ENCODE data around the gene NOXA1.
"Not testable (repeated sequence)": the region's sequence is repeated elsewhere in the genome, so short reads cannot be mapped to it uniquely, and the experiment has no call there.

Gene NOXA1

DNA sequence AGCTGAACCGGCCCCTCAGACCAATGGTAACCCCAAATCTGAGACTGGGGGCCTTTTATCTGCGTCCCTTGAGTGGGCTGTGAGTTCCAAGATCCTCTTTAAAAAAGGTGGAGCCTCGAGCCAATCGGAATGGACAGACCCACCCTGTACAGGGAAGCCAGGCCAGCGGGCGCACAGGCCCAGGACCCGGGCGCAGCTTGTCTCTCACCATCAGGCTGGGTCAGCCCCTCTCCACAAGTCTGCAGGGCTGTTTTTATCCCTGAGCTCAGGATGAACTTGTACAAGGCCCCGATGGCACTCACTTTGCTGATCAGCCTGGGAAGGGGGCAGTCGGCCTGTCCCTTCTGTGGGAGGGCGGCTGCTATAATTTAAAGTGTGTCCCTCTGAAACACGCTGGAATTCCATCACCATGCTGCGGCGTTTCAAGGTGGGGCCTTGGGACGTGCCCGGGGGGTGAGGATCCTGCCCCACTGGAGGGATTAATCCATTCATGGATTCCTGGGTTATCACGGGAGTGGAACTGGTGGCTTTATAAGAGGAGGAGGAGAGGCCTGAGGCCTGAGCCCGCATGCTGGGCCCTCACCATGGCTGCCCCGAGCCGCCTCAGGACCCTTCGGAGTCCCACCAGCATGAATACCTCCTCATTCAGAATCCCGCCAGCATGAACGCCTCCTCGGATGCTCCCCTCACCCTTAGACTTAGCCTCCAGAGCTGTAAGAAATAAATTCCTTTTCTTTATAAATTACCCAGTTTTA lies 14.4 kb upstream of the NOXA1 start:
- no peak for DNase-seq (ENCODE audit: low read depth)
- TF ChIP-seq, protein P1, sequence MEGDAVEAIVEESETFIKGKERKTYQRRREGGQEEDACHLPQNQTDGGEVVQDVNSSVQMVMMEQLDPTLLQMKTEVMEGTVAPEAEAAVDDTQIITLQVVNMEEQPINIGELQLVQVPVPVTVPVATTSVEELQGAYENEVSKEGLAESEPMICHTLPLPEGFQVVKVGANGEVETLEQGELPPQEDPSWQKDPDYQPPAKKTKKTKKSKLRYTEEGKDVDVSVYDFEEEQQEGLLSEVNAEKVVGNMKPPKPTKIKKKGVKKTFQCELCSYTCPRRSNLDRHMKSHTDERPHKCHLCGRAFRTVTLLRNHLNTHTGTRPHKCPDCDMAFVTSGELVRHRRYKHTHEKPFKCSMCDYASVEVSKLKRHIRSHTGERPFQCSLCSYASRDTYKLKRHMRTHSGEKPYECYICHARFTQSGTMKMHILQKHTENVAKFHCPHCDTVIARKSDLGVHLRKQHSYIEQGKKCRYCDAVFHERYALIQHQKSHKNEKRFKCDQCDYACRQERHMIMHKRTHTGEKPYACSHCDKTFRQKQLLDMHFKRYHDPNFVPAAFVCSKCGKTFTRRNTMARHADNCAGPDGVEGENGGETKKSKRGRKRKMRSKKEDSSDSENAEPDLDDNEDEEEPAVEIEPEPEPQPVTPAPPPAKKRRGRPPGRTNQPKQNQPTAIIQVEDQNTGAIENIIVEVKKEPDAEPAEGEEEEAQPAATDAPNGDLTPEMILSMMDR (IDR thresholded peaks at IDR 0.05; ENCODE audit: insufficient read depth, low read depth, low read length, missing control alignments), result no peak
- H3K4me3 ChIP-seq (ENCODE audit: low read depth, low read length), result no peak overlapping the region

DNA sequence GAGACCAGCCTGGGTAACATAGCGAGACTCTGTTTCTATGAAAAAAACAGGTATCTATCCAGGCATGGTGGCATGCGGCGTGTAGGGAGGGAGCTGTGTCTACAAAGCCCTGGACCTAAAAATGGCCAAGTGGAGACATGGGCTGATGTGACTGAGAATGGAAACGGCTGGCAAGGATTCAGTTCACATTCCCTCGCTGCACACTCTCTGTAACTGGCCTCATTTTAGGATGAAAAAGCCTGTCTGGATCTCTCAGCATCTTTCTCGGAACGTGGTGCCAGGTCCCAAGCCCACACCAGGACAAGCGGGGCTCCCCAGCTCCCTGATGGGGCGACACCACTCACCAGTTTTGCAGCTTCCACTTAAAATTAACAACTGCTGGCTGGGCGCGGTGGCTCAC lies 13.7 kb upstream of the NOXA1 start:
- H3K4me3 ChIP-seq (ENCODE audit: low read depth, low read length), result no peak overlapping the region
- DNase-seq (ENCODE audit: low read depth), result no peak
- TF ChIP-seq, protein P1 (IDR thresholded peaks at IDR 0.05; ENCODE audit: insufficient read depth, low read depth, low read length, missing control alignments), result no peak

DNA sequence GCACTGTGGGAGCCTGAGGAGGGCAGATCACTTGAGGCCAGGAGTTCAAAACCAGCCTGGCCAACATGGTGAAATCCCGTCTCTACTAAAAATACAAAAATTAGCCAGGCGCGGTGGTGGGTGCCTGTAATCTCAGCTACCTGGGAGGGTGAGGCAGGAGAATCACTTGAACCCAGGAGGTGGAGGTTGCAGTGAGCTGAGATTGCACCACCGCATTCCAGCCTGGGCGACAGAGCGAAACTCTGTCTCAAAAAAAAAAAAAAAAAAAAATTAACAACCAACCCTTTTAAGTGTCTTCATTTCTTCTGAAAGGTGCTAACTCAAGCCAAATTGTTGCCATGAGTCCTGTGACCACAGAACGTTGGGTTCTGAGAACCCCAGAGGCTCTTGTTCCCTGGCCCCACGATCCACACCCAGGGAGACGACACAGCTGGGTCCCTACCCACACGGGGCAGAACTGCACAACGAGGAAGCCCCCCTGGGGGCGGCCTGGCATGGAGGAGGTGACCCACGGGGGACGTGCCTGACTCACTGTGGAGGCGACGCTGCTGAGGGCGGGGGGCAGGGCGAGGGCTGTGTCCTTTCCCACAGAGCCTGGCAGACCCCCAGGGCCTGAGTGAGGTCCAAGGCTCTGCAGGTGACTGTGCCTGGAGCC lies 12.8 kb upstream of the NOXA1 start:
- not testable (repeated sequence) for H3K4me3 ChIP-seq (ENCODE audit: low read depth, low read length); DNase-seq (ENCODE audit: low read depth)

DNA sequence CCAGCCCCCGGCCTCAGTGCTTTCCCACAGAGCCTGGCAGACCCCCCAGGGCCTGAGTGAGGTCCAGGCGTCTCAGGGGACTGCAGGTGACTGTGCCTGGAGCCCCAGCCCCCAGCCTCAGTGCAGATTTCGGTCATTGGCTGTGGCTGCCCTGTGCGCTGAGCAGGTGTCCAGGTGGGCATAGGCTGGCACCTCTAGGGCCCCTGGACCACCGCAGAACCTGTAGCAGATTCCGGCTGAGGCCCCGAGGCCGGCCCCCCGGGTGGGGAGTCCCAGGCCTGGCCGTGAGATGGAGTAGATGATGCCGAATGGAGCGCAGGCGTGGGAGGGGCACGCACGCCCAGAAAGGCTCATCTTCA lies 12.3 kb upstream of the NOXA1 start:
- TF ChIP-seq, protein P1 (IDR thresholded peaks at IDR 0.05; ENCODE audit: insufficient read depth, low read depth, low read length, missing control alignments), result no peak
- H3K4me3 ChIP-seq (ENCODE audit: low read depth, low read length), result no peak overlapping the region

DNA sequence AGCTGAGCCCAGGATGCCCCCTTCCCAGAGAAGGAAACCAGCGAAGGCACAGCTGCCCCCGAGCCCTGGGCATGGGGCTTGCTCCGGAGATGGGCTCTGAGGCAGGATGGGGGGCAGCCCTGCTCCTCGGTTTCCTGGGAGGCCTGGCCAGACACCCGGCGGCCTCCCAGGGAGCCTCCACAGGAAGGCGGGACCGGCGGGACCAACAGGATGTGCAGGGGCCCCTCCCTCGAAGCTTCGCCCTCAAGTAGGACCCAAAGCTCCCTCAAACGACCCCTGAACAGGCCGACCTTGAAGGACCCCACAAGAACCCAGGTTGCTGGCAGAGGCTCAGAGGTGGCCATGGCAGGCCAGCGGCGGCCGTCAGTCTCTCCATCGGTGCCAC lies 11.9 kb upstream of the NOXA1 start:
- TF ChIP-seq, protein P1 (IDR thresholded peaks at IDR 0.05; ENCODE audit: insufficient read depth, low read depth, low read length, missing control alignments), result no peak
- no peak overlapping the region for H3K4me3 ChIP-seq (ENCODE audit: low read depth, low read length)

More for the DNA sequence above, 12.3 kb upstream of the NOXA1 start:
- no peak for DNase-seq (ENCODE audit: low read depth)

DNA sequence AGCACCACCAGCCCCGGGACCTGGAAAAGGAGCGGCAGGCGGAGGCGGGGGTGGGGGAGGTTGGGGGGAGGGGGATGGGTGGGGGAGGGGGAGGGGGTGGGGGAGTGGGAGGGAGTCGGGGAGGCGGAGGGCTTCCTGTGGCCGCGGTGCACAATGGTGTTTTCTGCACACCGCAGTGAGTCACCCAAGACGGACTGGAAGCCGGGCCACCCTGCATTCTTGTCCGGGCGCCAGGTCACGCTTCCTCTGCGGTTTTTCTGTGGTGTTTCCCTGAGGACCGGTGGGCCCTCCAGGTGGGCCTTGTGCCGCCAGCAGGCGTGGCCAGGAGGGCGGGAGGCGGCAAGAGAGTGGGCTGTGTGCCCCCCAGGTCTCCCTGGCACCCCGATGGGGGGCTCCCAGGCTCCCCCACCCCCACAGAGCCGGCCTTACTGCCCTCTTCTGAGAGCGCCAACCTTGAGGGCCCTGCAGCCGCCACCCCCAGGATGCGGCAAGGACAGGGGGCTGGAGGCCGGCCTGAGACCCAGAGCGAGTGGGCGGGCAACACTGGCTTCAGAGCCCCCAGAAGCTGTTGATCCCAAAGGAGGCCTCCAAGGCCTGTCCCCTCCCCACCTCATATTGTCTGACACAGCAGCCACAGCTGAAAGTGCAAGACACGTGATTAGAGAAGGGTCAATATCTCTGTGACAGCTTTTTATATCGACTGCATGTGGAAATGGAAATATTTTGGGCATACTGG lies 11.4 kb upstream of the NOXA1 start:
- peak overlapping the region; percentile 16; the same call in 1 of the 2 replicates for H3K4me3 ChIP-seq (ENCODE audit: low read depth, low read length)
- peak; percentile 90 for DNase-seq (ENCODE audit: low read depth)
- TF ChIP-seq, protein P1 (IDR thresholded peaks at IDR 0.05; ENCODE audit: insufficient read depth, low read depth, low read length, missing control alignments), result no peak

More for the DNA sequence above, 11.9 kb upstream of the NOXA1 start:
- DNase-seq (ENCODE audit: low read depth), result no peak

DNA sequence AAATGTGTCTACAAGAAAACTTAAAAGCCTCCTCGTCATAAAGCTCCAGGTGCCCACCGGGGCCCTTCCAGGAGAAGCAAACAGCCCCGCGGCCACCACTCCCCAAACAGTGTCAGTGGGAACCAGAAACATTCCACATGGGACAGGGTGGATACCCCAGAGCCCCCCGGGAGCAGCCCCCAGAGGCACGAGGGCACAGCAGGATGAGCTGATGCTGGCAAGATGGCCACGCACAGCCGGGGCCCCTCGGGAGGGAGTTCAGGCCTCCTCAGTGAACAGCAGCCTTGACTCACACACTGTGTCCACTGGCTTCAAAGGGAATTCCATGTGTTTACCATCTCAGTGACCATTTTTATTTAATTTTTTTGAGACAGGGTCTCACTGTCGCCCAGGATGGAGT lies 10.8 kb upstream of the NOXA1 start:
- no peak overlapping the region for H3K4me3 ChIP-seq (ENCODE audit: low read depth, low read length)
- DNase-seq (ENCODE audit: low read depth), result no peak
- TF ChIP-seq, protein P1 (IDR thresholded peaks at IDR 0.05; ENCODE audit: insufficient read depth, low read depth, low read length, missing control alignments), result no peak
